AG04450 (cell line): ENCODE data around the gene EMSY. TPM values are rescaled to one million over a fixed set of nuclear protein-coding genes. Genes with fewer than 3 reads are reported as not detected.

Experiments used
- CTCF ChIA-PET: fragments of 300-600, 350-600 bp; formaldehyde crosslinking; extraction: SDS; loops from one replicate; lab custom pipeline; 2022; ENCODE audit warnings: antibody characterized with exemption, inconsistent platforms; lab: Charles Lee
- POLR2A ChIA-PET: fragments of 350-600 bp; formaldehyde crosslinking; extraction: SDS; loops from one replicate; lab custom pipeline; 2021; ENCODE audit warnings: antibody characterized with exemption, inconsistent platforms; lab: Yijun Ruan, JAX
- DNase-seq: peaks from one replicate; pipeline ENCODE4 v3.0.0-alpha.2; 2011; ENCODE audit warnings: low read depth, low spot score
- H3K27ac ChIP-seq: one replicate; pipeline ENCODE4 v1.5.1; 2012; ENCODE audit warnings: low read depth, low read length, control low read depth
- H3K27me3 ChIP-seq: one replicate; pipeline ENCODE4 v1.6.0; 2012; ENCODE audit warnings: low read length; ENCODE audit not compliant: control insufficient read depth, insufficient read depth
- H3K4me3 ChIP-seq: 2 replicates; pipeline ENCODE4 v1.5.1; 2011; ENCODE audit warnings: mild to moderate bottlenecking, low read depth, low read length, control low read depth
- H3K9me3 ChIP-seq: 2 replicates; pipeline ENCODE4 v1.5.1; 2012; ENCODE audit warnings: low read length; ENCODE audit not compliant: control insufficient read depth, insufficient read depth
- CTCF ChIP-seq: IDR thresholded peaks from 2 replicates; pipeline ENCODE4 v1.5.1; 2011; ENCODE audit warnings: low read depth, low read length, control low read depth, inconsistent platforms
- polyA plus RNA-seq: library from polyadenylated mRNA; depleted of rRNA; stranded (reverse); fragments of >200 nt; gene quantifications from 2 replicates; pipeline ENCODE4 v1.2.3, GENCODE V29; 2011

The EMSY gene
- polyA plus RNA-seq, 1 experiment: 18.6 TPM

GRCh38 chr11:76465701-76466100 is 20.9 kb downstream of the EMSY start:
- no peak for TF ChIP-seq CTCF
- CTCF ChIA-PET: no interaction called here
- Histone ChIP-seq H3K27ac (no peak overlapping the region), H3K27me3 (no peaks in the 10 kb centered on the region), H3K4me3 (no peak overlapping the region), H3K9me3 (no peaks in the 10 kb centered on the region)
- POLR2A ChIA-PET: no interaction called here
- no peak for DNase-seq

- no peaks in the 10 kb centered on the region for H3K27me3 ChIP-seq
- ChIA-PET POLR2A (no interaction called here), CTCF (interaction anchor here (1.6 kb wide), 1 partner anchor 46 kb away, joined by 4 read pairs; no protein-coding TSS in a partner anchor)
- no peak for TF ChIP-seq CTCF
- no peak overlapping the region for H3K4me3 ChIP-seq
- H3K9me3 ChIP-seq: no peaks in the 10 kb centered on the region
- H3K27ac ChIP-seq: no peak overlapping the region
- no peak for DNase-seq
Observed at GRCh38 chr11:76466666-76467065, 21.8 kb downstream of the EMSY start.

- ChIA-PET CTCF (no interaction called here), POLR2A (no interaction called here)
- H3K27me3 ChIP-seq: no peaks in the 10 kb centered on the region
- H3K27ac ChIP-seq: no peak overlapping the region
- TF ChIP-seq CTCF: no peak
- H3K9me3 ChIP-seq: no peaks in the 10 kb centered on the region
- H3K4me3 ChIP-seq: no peak overlapping the region
- DNase-seq: no peak
Observed at GRCh38 chr11:76469141-76469540, 24.3 kb downstream of the EMSY start.

GRCh38 chr11:76471382-76471781 is 26.6 kb downstream of the EMSY start:
- H3K9me3 ChIP-seq: no peaks in the 10 kb centered on the region
- ChIA-PET CTCF (interaction anchor here (0.9 to 1.3 kb wide), 3 partner anchors 13 to 449 kb away, joined by 4 to 6 read pairs (median 4); no protein-coding TSS in a partner anchor), POLR2A (no interaction called here)
- no peak overlapping the region for H3K27ac ChIP-seq
- no peaks in the 10 kb centered on the region for H3K27me3 ChIP-seq
- DNase-seq: no peak
- H3K4me3 ChIP-seq: no peak overlapping the region
- TF ChIP-seq CTCF: no peak

GRCh38 chr11:76480241-76480640 is 35.4 kb downstream of the EMSY start:
- CTCF ChIA-PET: interaction anchor here (0.6 kb wide), 1 partner anchor 226 kb away, joined by 3 read pairs; no protein-coding TSS in a partner anchor
- Histone ChIP-seq H3K27me3 (no peaks in the 10 kb centered on the region), H3K27ac (no peak overlapping the region), H3K4me3 (no peak overlapping the region), H3K9me3 (peaks cover 7% of the 10 kb centered on the region; the same call in 1 of the 2 replicates)
- POLR2A ChIA-PET: no interaction called here
- no peak for DNase-seq
- no peak for TF ChIP-seq CTCF
